ENCODE data around the gene CD6.

DNA sequence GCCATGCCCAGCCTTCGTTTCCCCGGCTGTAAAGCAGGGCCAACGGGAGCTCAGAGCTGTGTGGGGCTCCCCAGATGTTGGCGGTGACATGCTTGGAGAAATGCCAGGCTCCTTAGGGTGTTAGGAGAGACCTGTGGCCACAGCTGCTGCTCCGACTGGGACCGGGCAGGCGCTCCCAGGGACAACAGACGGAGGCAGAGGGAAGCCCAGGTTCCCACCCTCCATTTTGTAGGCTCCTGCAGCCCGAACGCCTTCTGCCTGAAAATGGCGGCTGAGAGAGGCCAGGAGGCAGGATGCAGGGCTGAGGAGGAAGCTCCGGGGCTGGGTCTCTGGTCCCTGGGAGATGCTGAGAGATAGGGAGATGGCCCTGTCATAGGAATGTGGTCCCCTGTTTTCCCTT lies 10.0 kb downstream of the CD6 start:
- TF ChIP-seq CTCF (IDR thresholded peaks at IDR 0.05) = no peak
- TF ChIP-seq POLR2A (IDR thresholded peaks at IDR 0.05) = no peak

Data from heart left ventricle (tissue), 13 donors.